Glutamatergic neuron (in vitro differentiated cells): Measurements from ENCODE around the gene TSPAN4. TPM values are rescaled to one million over a fixed set of nuclear protein-coding genes. Genes with fewer than 3 reads are reported as not detected.

Experiments
- DNase-seq: peaks from one replicate; pipeline ENCODE4 v3.0.0; 2022
- H3K27ac Mint-ChIP-seq: one replicate; pipeline ENCODE4 v1.8.0; 2020; ENCODE audit warnings: mild to moderate bottlenecking, mixed read lengths, inconsistent platforms; ENCODE audit not compliant: unreplicated experiment
- H3K27me3 Mint-ChIP-seq: one replicate; pipeline ENCODE4 v1.8.0; 2020; ENCODE audit warnings: mild to moderate bottlenecking, moderate library complexity, mixed read lengths, inconsistent platforms; ENCODE audit not compliant: unreplicated experiment
- H3K36me3 Mint-ChIP-seq: one replicate; pipeline ENCODE4 v1.8.0; 2020; ENCODE audit warnings: mild to moderate bottlenecking, mixed read lengths, inconsistent platforms; ENCODE audit not compliant: unreplicated experiment
- H3K4me1 Mint-ChIP-seq: one replicate; pipeline ENCODE4 v1.8.0; 2020; ENCODE audit warnings: mild to moderate bottlenecking, low read depth, mixed read lengths, inconsistent platforms; ENCODE audit not compliant: unreplicated experiment
- H3K4me3 Mint-ChIP-seq: one replicate; pipeline ENCODE4 v1.8.0; 2020; ENCODE audit warnings: mild to moderate bottlenecking, mixed read lengths, inconsistent platforms; ENCODE audit not compliant: unreplicated experiment
- H3K9me3 Mint-ChIP-seq: one replicate; pipeline ENCODE4 v1.8.0; 2020; ENCODE audit warnings: mild to moderate bottlenecking, moderate library complexity, mixed read lengths, inconsistent platforms; ENCODE audit not compliant: unreplicated experiment
- CTCF ChIP-seq: fragments of 200-600 bp; sonication (generic); IDR thresholded peaks from one replicate; pipeline ENCODE4 v1.5.0; 2021; ENCODE audit not compliant: partially characterized antibody, unreplicated experiment
- total RNA-seq: library from RNA; stranded (reverse); fragmentation: NEBNext Ultra II Directional; extraction: Animal tissue kit (Norgen Biotek cat#: 25700); gene quantifications from one replicate; pipeline ENCODE4 v1.2.1, GENCODE V29; 2021; ENCODE audit not compliant: unreplicated experiment

TSPAN4 gene
- total RNA-seq, 1 donor from 2014 or later: 82.5 TPM

- DNase-seq: no peak
- Mint-ChIP-seq H3K36me3 (peaks cover 14% of the 10 kb centered on the region), H3K4me1 (peaks cover 5% of the 10 kb centered on the region), H3K9me3 (peaks cover 15% of the 10 kb centered on the region), H3K27ac (no peak overlapping the region), H3K4me3 (no peak overlapping the region), H3K27me3 (peaks cover 11% of the 10 kb centered on the region)
- no peak for TF ChIP-seq CTCF
Measured at GRCh38 chr11:882596-882995, 39.9 kb downstream of the TSPAN4 start.

- H3K4me3 Mint-ChIP-seq: no peak overlapping the region
- DNase-seq: no peak
Measured at GRCh38 chr11:883527-883926, 40.9 kb downstream of the TSPAN4 start.

DNA sequence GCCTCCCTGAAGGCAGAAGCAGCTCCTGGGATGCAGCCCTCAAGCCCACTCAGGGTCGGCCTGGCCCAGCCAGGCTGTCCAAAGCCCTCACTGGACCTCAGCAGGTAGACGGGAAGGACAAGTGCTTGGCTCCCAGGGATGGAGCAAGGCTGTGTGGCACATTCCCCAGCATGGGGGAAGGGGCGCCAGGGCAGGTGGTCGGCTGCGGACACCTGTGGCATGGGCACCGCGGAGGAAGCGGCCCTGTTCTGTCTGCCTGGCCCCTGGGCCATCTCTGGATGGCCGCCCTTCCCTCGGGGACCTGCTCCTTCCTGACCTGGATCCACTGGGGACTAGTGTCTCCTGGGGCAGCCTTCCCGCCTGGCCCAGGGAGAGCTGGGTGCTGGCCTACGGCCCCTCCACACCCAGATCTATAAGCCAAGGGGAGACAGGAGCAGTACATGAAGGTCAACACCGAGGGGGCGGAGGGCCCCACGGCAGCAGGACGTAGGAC is 42.0 kb downstream of the TSPAN4 start:
- no peak for TF ChIP-seq CTCF
- no peak overlapping the region for H3K4me3 Mint-ChIP-seq
- DNase-seq: no peak
- no peak overlapping the region for H3K27ac Mint-ChIP-seq
- H3K36me3 Mint-ChIP-seq: peaks cover 14% of the 10 kb centered on the region
- peaks cover 19% of the 10 kb centered on the region for H3K27me3 Mint-ChIP-seq
- peaks cover 11% of the 10 kb centered on the region for H3K9me3 Mint-ChIP-seq
- peaks cover 12% of the 10 kb centered on the region for H3K4me1 Mint-ChIP-seq

More at GRCh38 chr11:883527-883926, 40.9 kb downstream of the TSPAN4 start:
- no peak overlapping the region for H3K27ac Mint-ChIP-seq
- TF ChIP-seq CTCF: no peak
- peaks cover 7% of the 10 kb centered on the region for H3K4me1 Mint-ChIP-seq
- H3K9me3 Mint-ChIP-seq: peaks cover 15% of the 10 kb centered on the region
- H3K36me3 Mint-ChIP-seq: peaks cover 14% of the 10 kb centered on the region
- H3K27me3 Mint-ChIP-seq: peaks cover 16% of the 10 kb centered on the region

GRCh38 chr11:886568-886967 is 43.9 kb downstream of the TSPAN4 start:
- H3K9me3 Mint-ChIP-seq: peaks cover 14% of the 10 kb centered on the region
- H3K27ac Mint-ChIP-seq: no peak overlapping the region
- H3K4me3 Mint-ChIP-seq: no peak overlapping the region
- peaks cover 17% of the 10 kb centered on the region for H3K4me1 Mint-ChIP-seq
- peaks cover 14% of the 10 kb centered on the region for H3K36me3 Mint-ChIP-seq
- peaks cover 22% of the 10 kb centered on the region for H3K27me3 Mint-ChIP-seq
- no peak for TF ChIP-seq CTCF
- no peak for DNase-seq

GRCh38 chr11:887589-887988 is 44.9 kb downstream of the TSPAN4 start:
- Mint-ChIP-seq H3K9me3 (peaks cover 11% of the 10 kb centered on the region), H3K27me3 (peaks cover 23% of the 10 kb centered on the region), H3K4me1 (peaks cover 12% of the 10 kb centered on the region), H3K4me3 (no peak overlapping the region), H3K27ac (no peak overlapping the region), H3K36me3 (peaks cover 8% of the 10 kb centered on the region)
- DNase-seq: no peak
- TF ChIP-seq CTCF: no peak
